Testis (tissue), 2 donors: Measurements from ENCODE around the gene NINL.

Experiments
- CTCF ChIP-seq, 3 experiments: fragments of 450-650 bp in 2 of 3; fragments of 200-600 bp in 1 of 3; sonication (generic) in 1 of 3; IDR thresholded peaks; one replicate each; pipeline ENCODE4 v1.5.1; 2016 to 2019; ENCODE audit warnings: antibody characterized with exemption in 3 of 3, mild to moderate bottlenecking in 2 of 3, moderate library complexity in 1 of 3
- POLR2A ChIP-seq: fragments of 450-650 bp; IDR thresholded peaks from one replicate; pipeline ENCODE4 v1.6.1; 2017; ENCODE audit warnings: antibody characterized with exemption, mild to moderate bottlenecking, moderate library complexity

- no peak for TF ChIP-seq CTCF (IDR thresholded peaks at IDR 0.05)
- no peak for TF ChIP-seq POLR2A
Measured at GRCh38 chr20:25538838-25539665, 46.3 kb downstream of the NINL start.
